GM21619 (cell line): Measurements from ENCODE around the gene ABHD17A.

Source experiments
- ATAC-seq: cut with Tn5 transposase; IDR thresholded peaks from one replicate; pipeline ENCODE4 v1.9.1; 2021; ENCODE audit not compliant: unreplicated experiment

ABHD17A gene

GRCh38 chr19:1841209-1841924 lies 43.9 kb downstream of the ABHD17A start:
- ATAC-seq: no peak

- no peak for ATAC-seq
These were observed 44.7 kb downstream of the ABHD17A start for GRCh38 chr19:1840541-1841115.

- no peak for ATAC-seq
These were observed 45.4 kb downstream of the ABHD17A start for GRCh38 chr19:1839658-1840540.

GRCh38 chr19:1837625-1838105 lies 47.6 kb downstream of the ABHD17A start:
- no peak for ATAC-seq

GRCh38 chr19:1837222-1837565 lies 48.1 kb downstream of the ABHD17A start:
- ATAC-seq: no peak

GRCh38 chr19:1836458-1837221 lies 48.7 kb downstream of the ABHD17A start:
- ATAC-seq: no peak

GRCh38 chr19:1833540-1833939 lies 51.8 kb downstream of the ABHD17A start:
- ATAC-seq: no peak

- no peak for ATAC-seq
These were observed 53.1 kb downstream of the ABHD17A start for GRCh38 chr19:1832046-1832663.

GRCh38 chr19:1830978-1831377 lies 54.3 kb downstream of the ABHD17A start:
- no peak for ATAC-seq

- no peak for ATAC-seq
These were observed 54.7 kb downstream of the ABHD17A start for GRCh38 chr19:1830568-1830967.

- no peak for ATAC-seq
These were observed 55.3 kb downstream of the ABHD17A start for GRCh38 chr19:1829958-1830357.

- no peak for ATAC-seq
These were observed 56.7 kb downstream of the ABHD17A start for GRCh38 chr19:1828279-1829238.

- ATAC-seq: no peak
These were observed 57.6 kb downstream of the ABHD17A start for GRCh38 chr19:1827566-1828278.
